IMR-90 (cell line): ENCODE measurements around the gene LBHD2. TPM values are rescaled to one million over a fixed set of nuclear protein-coding genes. Genes with fewer than 3 reads are reported as not detected.

Source experiments
- ATAC-seq: fragments of 200-7000 bp; cut with Tn5 transposase; 2 replicates; pipeline ENCODE4 v1.9.1; 2020; ENCODE audit warnings: low read depth, mild to moderate bottlenecking, moderate library complexity
- BruUV-seq: library from RNA; stranded (reverse); fragments of 400-500 nt; replicated peaks from 2 replicates; lab custom pipeline; 2021; lab: Mats Ljungman, UMichigan
- CTCF ChIA-PET: fragments of 300-600 bp; formaldehyde crosslinking; extraction: SDS; loops from one replicate; lab custom pipeline; 2021; ENCODE audit warnings: antibody characterized with exemption; lab: Yijun Ruan, JAX
- POLR2A ChIA-PET: fragments of 300-600 bp; sonication (Branson Sonifier 250); formaldehyde crosslinking; loops from one replicate; lab custom pipeline; 2022; ENCODE audit warnings: antibody characterized with exemption; ENCODE audit not compliant: unreplicated experiment; lab: Charles Lee
- DNase-seq: peaks from one replicate; pipeline ENCODE4 v3.0.0; 2013
- H2AFZ ChIP-seq: replicated peaks from 2 replicates; pipeline ENCODE3; 2013; ENCODE audit warnings: low read length, mild to moderate bottlenecking; ENCODE audit not compliant: poor library complexity
- H2AK5ac ChIP-seq: 2 replicates; pipeline ENCODE4 v1.6.1; 2013; ENCODE audit warnings: low read depth, low read length, inconsistent platforms
- H2AK9ac ChIP-seq: replicated peaks from 2 replicates; pipeline ENCODE3; 2013; ENCODE audit warnings: mild to moderate bottlenecking, low read depth, low read length, moderate library complexity; ENCODE audit not compliant: poor library complexity
- H2BK120ac ChIP-seq: 2 replicates; pipeline ENCODE4 v1.6.1; 2013; ENCODE audit warnings: low read depth, low read length, inconsistent platforms
- H2BK15ac ChIP-seq: 3 replicates; pipeline ENCODE4 v1.6.1; 2013; ENCODE audit warnings: low read depth, low read length, inconsistent platforms
- H2BK20ac ChIP-seq: 2 replicates; pipeline ENCODE4 v1.6.1; 2013; ENCODE audit warnings: low read depth, mild to moderate bottlenecking, inconsistent platforms, low read length, moderate library complexity
- H2BK5ac ChIP-seq: 2 replicates; pipeline ENCODE4 v1.6.1; 2013; ENCODE audit warnings: mild to moderate bottlenecking, low read depth, low read length, inconsistent platforms; ENCODE audit not compliant: poor library complexity, severe bottlenecking
- H3K14ac ChIP-seq: replicated peaks from 2 replicates; pipeline ENCODE4 v1.6.1; 2013; ENCODE audit warnings: low read depth, low read length, inconsistent platforms
- H3K18ac ChIP-seq: 2 replicates; pipeline ENCODE4 v1.6.1; 2013; ENCODE audit warnings: low read depth, low read length, control low read depth
- H3K23ac ChIP-seq: 2 replicates; pipeline ENCODE4 v1.6.1; 2013; ENCODE audit warnings: low read depth, low read length, inconsistent platforms
- H3K27ac ChIP-seq: 2 replicates; pipeline ENCODE4 v1.5.1; 2013; ENCODE audit warnings: mild to moderate bottlenecking, control low read depth, low read length; ENCODE audit not compliant: insufficient read depth
- H3K27me3 ChIP-seq: 2 replicates; pipeline ENCODE4 v1.6.1; 2013; ENCODE audit warnings: low read length; ENCODE audit not compliant: control insufficient read depth, insufficient read depth
- H3K36me3 ChIP-seq: 2 replicates; pipeline ENCODE4 v1.6.1; 2013; ENCODE audit warnings: low read length, mixed read lengths; ENCODE audit not compliant: control insufficient read depth, insufficient read depth
- H3K4ac ChIP-seq: 2 replicates; pipeline ENCODE4 v1.6.1; 2013; ENCODE audit warnings: low read depth, low read length, inconsistent platforms
- H3K4me1 ChIP-seq: 2 replicates; pipeline ENCODE4 v1.6.1; 2013; ENCODE audit warnings: low read length, mixed read lengths; ENCODE audit not compliant: control insufficient read depth, insufficient read depth
- H3K4me2 ChIP-seq: 2 replicates; pipeline ENCODE4 v1.6.1; 2013; ENCODE audit warnings: low read depth, mild to moderate bottlenecking, control low read depth, low read length, moderate library complexity
- H3K4me3 ChIP-seq: 2 replicates; pipeline ENCODE4 v1.5.1; 2013; ENCODE audit warnings: low read depth, mild to moderate bottlenecking, control low read depth, low read length, moderate library complexity; ENCODE audit not compliant: insufficient read depth
- H3K56ac ChIP-seq: 2 replicates; pipeline ENCODE4 v1.6.1; 2013; ENCODE audit warnings: low read length, inconsistent platforms; ENCODE audit not compliant: insufficient read depth; ENCODE audit errors: extremely low read depth
- H3K79me1 ChIP-seq, 2 experiments: 2 replicates each; pipeline ENCODE4 v1.6.1; 2013; ENCODE audit warnings: low read length in 2 of 2, inconsistent platforms in 1 of 2, low read depth in 1 of 2
- H3K9ac ChIP-seq: 2 replicates; pipeline ENCODE4 v1.6.1; 2013; ENCODE audit warnings: low read depth, low read length, control low read depth
- H3K9me1 ChIP-seq: 2 replicates; pipeline ENCODE4 v1.6.1; 2013; ENCODE audit warnings: low read length, inconsistent platforms; ENCODE audit not compliant: insufficient read depth
- H3K9me3 ChIP-seq: 2 replicates; pipeline ENCODE4 v1.6.1; 2013; ENCODE audit warnings: low read length; ENCODE audit not compliant: control insufficient read depth, insufficient read depth
- H4K20me1 ChIP-seq: 2 replicates; pipeline ENCODE4 v1.6.1; 2013; ENCODE audit warnings: low read length, inconsistent platforms; ENCODE audit not compliant: insufficient read depth
- H4K5ac ChIP-seq: 2 replicates; pipeline ENCODE4 v1.6.1; 2013; ENCODE audit warnings: mild to moderate bottlenecking, low read depth, low read length, control low read depth
- H4K8ac ChIP-seq, 2 experiments: 2 replicates each; pipeline ENCODE4 v1.6.1; 2013; ENCODE audit warnings: low read depth in 2 of 2, low read length in 2 of 2, control low read depth in 1 of 2, inconsistent platforms in 1 of 2
- H4K91ac ChIP-seq: 2 replicates; pipeline ENCODE4 v1.6.1; 2013; ENCODE audit warnings: low read depth, low read length, inconsistent platforms; ENCODE audit not compliant: insufficient read depth
- FOS ChIP-seq: fragments of 150-350 bp; IDR thresholded peaks from 2 replicates; pipeline ENCODE4 v1.6.1; 2016; ENCODE audit warnings: low read depth, low read length
- MAZ ChIP-seq: IDR thresholded peaks from 2 replicates; pipeline ENCODE4 v1.6.1; 2012; ENCODE audit warnings: low read depth, mild to moderate bottlenecking, low read length, improper control_type of control experiment, moderate library complexity, borderline replicate concordance
- RAD21 ChIP-seq: IDR thresholded peaks from 2 replicates; pipeline ENCODE4 v1.6.1; 2012; ENCODE audit warnings: low read length, improper control_type of control experiment
- SMC3 ChIP-seq: fragments of 150-350 bp; IDR thresholded peaks from 2 replicates; pipeline ENCODE4 v1.6.1; 2016; ENCODE audit warnings: low read depth, mild to moderate bottlenecking, antibody characterized with exemption, low read length, moderate library complexity
- WGBS, 2 experiments: methylation state at CpG; one replicate each; pipeline versions ENCODE4 v1.1.5 to v1.1.7; 2013; ENCODE audit warnings: missing lambda C conversion rate in 2 of 2; ENCODE audit not compliant: insufficient read length in 1 of 2; ENCODE audit errors: extremely low coverage in 2 of 2; 5-methylcytosine and 5-hydroxymethylcytosine counted together
- dilution Hi-C: fragments of 300-500 bp; cut with HindIII; formaldehyde crosslinking; loops from one replicate; pipeline ENCODE4 v1.14.3; 2018; ENCODE audit warnings: low sequenced_read_pairs; ENCODE audit not compliant: unreplicated experiment
- in situ Hi-C: fragments of 300-500 bp; cut with MboI; formaldehyde crosslinking; loops from 3 replicates; pipeline ENCODE4 v1.14.3; 2019; ENCODE audit warnings: low sequenced_read_pairs, inconsistent platforms, mixed read lengths
- intact Hi-C: fragments of 100-400 bp; cut with micrococcal nuclease; formaldehyde crosslinking; loops from 2 replicates; pipeline ENCODE4 v1.10.0; 2022
- polyA plus RNA-seq, 3 experiments: library from polyadenylated mRNA; depleted of rRNA; stranded (reverse); fragments of >200 nt; gene quantifications; 2 replicates each; pipeline ENCODE4 v1.2.3, GENCODE V29; 2012; ENCODE audit warnings: low replicate concordance in 1 of 3
- total RNA-seq: library from RNA; depleted of rRNA; stranded (reverse); fragments of >200 nt; gene quantifications from 2 replicates; pipeline ENCODE4 v1.2.3, GENCODE V29; 2012
- TF ChIP-seq, protein P1 (sequence below): conservative IDR thresholded peaks from 2 replicates; pipeline ENCODE4 v1.5.1; 2012; ENCODE audit warnings: mild to moderate bottlenecking, low read depth, low read length, improper control_type of control experiment

Gene LBHD2
- total and polyA plus RNA-seq, 2 of the 4 experiments (the other 2 are of a cell fraction) = not detected

DNA sequence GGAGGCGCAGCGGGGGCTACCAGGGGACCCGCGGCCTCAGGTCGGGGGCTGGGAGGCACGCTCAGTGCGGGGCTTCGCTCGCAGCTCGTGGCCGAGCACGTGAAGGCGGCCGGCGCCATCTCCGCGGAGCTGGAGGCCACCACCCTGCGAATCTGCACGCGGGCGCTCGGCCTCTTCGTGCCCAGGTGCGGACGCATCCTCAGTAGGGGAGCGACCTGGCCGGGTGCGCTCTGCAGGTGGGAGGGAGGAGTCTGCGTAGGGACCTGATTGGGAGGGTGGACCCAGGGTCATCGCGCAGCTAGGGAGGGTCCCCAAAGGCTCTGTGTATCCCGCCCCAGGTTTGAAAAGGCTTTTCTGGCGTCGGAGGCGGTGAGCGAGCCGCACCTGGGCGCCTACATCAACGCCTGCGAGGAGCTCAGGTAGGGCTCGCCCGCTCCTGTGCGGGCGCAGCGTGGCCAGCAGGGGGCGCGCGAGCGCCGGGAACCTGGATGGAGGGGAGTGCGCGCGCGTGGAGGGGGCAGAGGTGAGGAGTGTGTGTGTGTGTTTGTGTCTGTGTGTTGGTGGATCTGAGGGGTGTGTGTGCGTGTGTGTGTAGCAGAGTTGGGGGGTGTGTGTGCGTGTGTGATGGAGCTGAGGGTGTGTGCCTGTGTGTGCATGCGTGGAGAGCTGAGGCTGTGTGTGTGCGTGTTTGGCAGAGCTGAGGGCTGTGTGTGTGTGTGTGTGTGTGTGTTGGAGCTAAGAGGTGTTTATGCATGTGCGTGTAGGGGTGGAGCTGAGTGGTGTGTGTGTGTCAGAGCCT, 20.8 kb downstream of the LBHD2 start:
- Histone ChIP-seq H3K56ac (no peak overlapping the region), H3K9me3 (no peaks in the 10 kb centered on the region), H2BK5ac (no peak overlapping the region), H4K91ac (peak overlapping the region; percentile 43; the same call in 1 of the 2 replicates), H3K23ac (no peak overlapping the region), H3K4ac (peak overlapping the region; percentile 8; the same call in 1 of the 2 replicates), H3K4me1 (peaks cover 15% of the 10 kb centered on the region), H2BK15ac (peak overlapping the region; percentile 6; the same call in 1 of the 3 replicates), H3K4me2 (no peak overlapping the region; the same call in 1 of the 2 replicates), H4K8ac (no peak overlapping the region), H3K14ac (no peak overlapping the region), H2AFZ (peak overlapping the region; percentile 46), H2AK5ac (peak overlapping the region; percentile 83), H3K27ac (no peak overlapping the region), H3K18ac (no peak overlapping the region), H2BK120ac (peak overlapping the region; percentile 16), H3K79me1 (no peaks in the 10 kb centered on the region), H3K36me3 (no peaks in the 10 kb centered on the region), H3K9me1 (peaks cover 8% of the 10 kb centered on the region; the same call in 1 of the 2 replicates), H2AK9ac (peak overlapping the region; percentile 77), H2BK20ac (no peak overlapping the region; the same call in 1 of the 2 replicates), H4K5ac (no peak overlapping the region), H3K9ac (no peak overlapping the region), H3K4me3 (no peak overlapping the region), H4K20me1 (no peaks in the 10 kb centered on the region; the same call in 1 of the 2 replicates), H3K27me3 (peaks cover 43% of the 10 kb centered on the region)
- intact Hi-C loops (loop anchor here (1.0 kb wide), 2 partner anchors 80 to 188 kb away; no protein-coding TSS in a partner anchor), dilution Hi-C loops (no loop called here), in situ Hi-C loops (no loop called here)
- DNase-seq (peak; percentile 50), ATAC-seq (peak; percentile 58)
- POLR2A ChIA-PET = no interaction called here
- CTCF ChIA-PET = interaction anchor here (0.5 to 3.3 kb wide), 20 partner anchors 9 to 187 kb away, joined by 3 to 23 read pairs (median 5); no protein-coding TSS in a partner anchor
- TF ChIP-seq, protein P1, sequence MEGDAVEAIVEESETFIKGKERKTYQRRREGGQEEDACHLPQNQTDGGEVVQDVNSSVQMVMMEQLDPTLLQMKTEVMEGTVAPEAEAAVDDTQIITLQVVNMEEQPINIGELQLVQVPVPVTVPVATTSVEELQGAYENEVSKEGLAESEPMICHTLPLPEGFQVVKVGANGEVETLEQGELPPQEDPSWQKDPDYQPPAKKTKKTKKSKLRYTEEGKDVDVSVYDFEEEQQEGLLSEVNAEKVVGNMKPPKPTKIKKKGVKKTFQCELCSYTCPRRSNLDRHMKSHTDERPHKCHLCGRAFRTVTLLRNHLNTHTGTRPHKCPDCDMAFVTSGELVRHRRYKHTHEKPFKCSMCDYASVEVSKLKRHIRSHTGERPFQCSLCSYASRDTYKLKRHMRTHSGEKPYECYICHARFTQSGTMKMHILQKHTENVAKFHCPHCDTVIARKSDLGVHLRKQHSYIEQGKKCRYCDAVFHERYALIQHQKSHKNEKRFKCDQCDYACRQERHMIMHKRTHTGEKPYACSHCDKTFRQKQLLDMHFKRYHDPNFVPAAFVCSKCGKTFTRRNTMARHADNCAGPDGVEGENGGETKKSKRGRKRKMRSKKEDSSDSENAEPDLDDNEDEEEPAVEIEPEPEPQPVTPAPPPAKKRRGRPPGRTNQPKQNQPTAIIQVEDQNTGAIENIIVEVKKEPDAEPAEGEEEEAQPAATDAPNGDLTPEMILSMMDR = peak; percentile 88
- TF ChIP-seq FOS (no peak), SMC3 (peak; percentile 93), MAZ (peak; percentile 83; the same call in 1 of the 2 replicates), RAD21 (peak; percentile 92)
- BruUV-seq = no TSS peak
- 8% methylated on average over 29 of the region's 59 CpGs; no CpG with 5 or more reads in 1 of the 2 experiments for WGBS, 2 experiments
